Occipital lobe (tissue), 2 donors: ENCODE results near the gene CHN1. TPM values are rescaled to one million over a fixed set of nuclear protein-coding genes. Genes with fewer than 3 reads are reported as not detected.

ENCODE experiments used
- DNase-seq: peaks from one replicate; lab custom pipeline; 2025; lab: John Stamatoyannopoulos, UW
- total RNA-seq: library from RNA; depleted of rRNA; stranded (reverse); fragments of >200 nt; gene quantifications from one replicate; pipeline ENCODE4 v1.2.3, GENCODE V29; 2014

CHN1 gene
- total RNA-seq, 1 donor from 2014 or later = 44.3 TPM

- DNase-seq = peak; percentile 65
Measured at GRCh38 chr2:174787487-174788205, 217.5 kb downstream of the CHN1 start.

GRCh38 chr2:174786066-174786725 is 219.0 kb downstream of the CHN1 start:
- no peak for DNase-seq

GRCh38 chr2:174785481-174785880 is 219.7 kb downstream of the CHN1 start:
- DNase-seq = no peak

- DNase-seq = no peak
Measured at GRCh38 chr2:174784909-174785308, 220.3 kb downstream of the CHN1 start.

GRCh38 chr2:174784316-174784715 is 220.9 kb downstream of the CHN1 start:
- no peak for DNase-seq

GRCh38 chr2:174781996-174782395 is 223.2 kb downstream of the CHN1 start:
- DNase-seq = peak; percentile 63

GRCh38 chr2:174781298-174781697 is 223.9 kb downstream of the CHN1 start:
- no peak for DNase-seq

- no peak for DNase-seq
Measured at GRCh38 chr2:174780856-174781255, 224.3 kb downstream of the CHN1 start.

- no peak for DNase-seq
Measured at GRCh38 chr2:174780191-174780840, 224.9 kb downstream of the CHN1 start.

- DNase-seq = no peak
Measured at GRCh38 chr2:174779361-174779928, 225.7 kb downstream of the CHN1 start.

GRCh38 chr2:174778085-174778981 is 226.8 kb downstream of the CHN1 start:
- no peak for DNase-seq

- no peak for DNase-seq
Measured at GRCh38 chr2:174777347-174778084, 227.7 kb downstream of the CHN1 start.

GRCh38 chr2:174776675-174777074 is 228.5 kb downstream of the CHN1 start:
- no peak for DNase-seq

GRCh38 chr2:174776223-174776622 is 229.0 kb downstream of the CHN1 start:
- DNase-seq = no peak

GRCh38 chr2:174775571-174775980 is 229.6 kb downstream of the CHN1 start:
- no peak for DNase-seq

- no peak for DNase-seq
Measured at GRCh38 chr2:174774886-174775285, 230.3 kb downstream of the CHN1 start.

- no peak for DNase-seq
Measured at GRCh38 chr2:174773215-174773614, 232.0 kb downstream of the CHN1 start.

- DNase-seq = no peak
Measured at GRCh38 chr2:174772472-174772801, 232.7 kb downstream of the CHN1 start.

- peak; percentile 73 for DNase-seq
Measured at GRCh38 chr2:174771631-174772471, 233.3 kb downstream of the CHN1 start.

GRCh38 chr2:174771136-174771535 is 234.0 kb downstream of the CHN1 start:
- DNase-seq = no peak
